ENCODE measurements around the gene GCN1. TPM values are rescaled to one million over a fixed set of nuclear protein-coding genes. Genes with fewer than 3 reads are reported as not detected.
"Not testable (repeated sequence)": the region's sequence is repeated elsewhere in the genome, so short reads cannot be mapped to it uniquely, and the experiment has no call there.

GCN1 gene
- total RNA-seq, 1 donor from 2014 or later, result 62.6 TPM

DNA sequence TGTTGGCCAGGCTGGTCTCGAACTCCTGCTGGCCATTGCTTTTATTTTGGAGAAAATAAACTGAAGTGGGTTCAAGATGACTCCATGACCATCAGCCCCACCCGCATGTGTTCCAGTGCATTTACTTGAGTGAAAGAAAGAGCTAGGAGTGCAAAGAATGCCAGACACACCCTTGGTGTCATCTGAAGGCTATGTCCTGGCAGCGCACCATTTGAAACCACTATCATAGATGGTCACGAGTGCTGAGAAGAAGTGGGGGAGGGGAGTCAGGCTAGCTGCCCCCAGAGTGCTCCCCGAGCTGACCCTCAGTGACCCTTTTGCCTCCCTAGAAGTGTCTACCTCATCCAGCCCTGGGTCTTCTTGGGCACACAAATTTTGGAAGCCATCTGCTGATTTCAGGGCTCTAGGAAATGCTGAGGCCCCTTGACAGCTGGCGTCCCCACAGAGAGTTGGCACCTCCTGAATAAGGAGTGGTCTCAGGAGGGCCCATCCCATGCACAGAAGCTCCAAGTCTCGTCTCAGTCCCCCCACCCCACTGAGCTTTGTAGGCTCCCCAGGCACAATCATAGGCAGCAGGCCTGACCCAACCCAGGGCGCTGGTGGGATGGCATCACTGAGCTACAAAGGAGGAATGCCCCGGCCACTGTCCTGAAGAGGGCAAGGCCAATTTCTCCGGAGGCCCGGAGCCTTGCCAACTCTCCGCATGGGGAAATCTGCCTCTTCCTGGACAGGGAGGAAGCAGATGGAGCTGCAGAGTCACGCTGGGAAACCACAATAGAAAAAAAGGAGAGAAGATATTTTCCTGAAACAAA is 43.1 kb upstream of the GCN1 start:
- intact Hi-C loops (cut with DNase I), result no loop called here
- peaks cover 100% of the 10 kb centered on the region for H3K4me1 ChIP-seq
- peak overlapping the region; percentile 85 for H3K27ac ChIP-seq
- no peaks in the 10 kb centered on the region for H3K36me3 ChIP-seq
- H3K9me3 ChIP-seq, result no peaks in the 10 kb centered on the region
- no peak for DNase-seq (ENCODE audit: extremely low spot score in 2 of 2)
- peak overlapping the region in 1 of 2 donors; percentile 3 for H3K4me3 ChIP-seq
- no peaks in the 10 kb centered on the region for H3K27me3 ChIP-seq
- TF ChIP-seq, protein P1, sequence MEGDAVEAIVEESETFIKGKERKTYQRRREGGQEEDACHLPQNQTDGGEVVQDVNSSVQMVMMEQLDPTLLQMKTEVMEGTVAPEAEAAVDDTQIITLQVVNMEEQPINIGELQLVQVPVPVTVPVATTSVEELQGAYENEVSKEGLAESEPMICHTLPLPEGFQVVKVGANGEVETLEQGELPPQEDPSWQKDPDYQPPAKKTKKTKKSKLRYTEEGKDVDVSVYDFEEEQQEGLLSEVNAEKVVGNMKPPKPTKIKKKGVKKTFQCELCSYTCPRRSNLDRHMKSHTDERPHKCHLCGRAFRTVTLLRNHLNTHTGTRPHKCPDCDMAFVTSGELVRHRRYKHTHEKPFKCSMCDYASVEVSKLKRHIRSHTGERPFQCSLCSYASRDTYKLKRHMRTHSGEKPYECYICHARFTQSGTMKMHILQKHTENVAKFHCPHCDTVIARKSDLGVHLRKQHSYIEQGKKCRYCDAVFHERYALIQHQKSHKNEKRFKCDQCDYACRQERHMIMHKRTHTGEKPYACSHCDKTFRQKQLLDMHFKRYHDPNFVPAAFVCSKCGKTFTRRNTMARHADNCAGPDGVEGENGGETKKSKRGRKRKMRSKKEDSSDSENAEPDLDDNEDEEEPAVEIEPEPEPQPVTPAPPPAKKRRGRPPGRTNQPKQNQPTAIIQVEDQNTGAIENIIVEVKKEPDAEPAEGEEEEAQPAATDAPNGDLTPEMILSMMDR (IDR thresholded peaks at IDR 0.05), result no peak
- TF ChIP-seq POLR2A (IDR thresholded peaks at IDR 0.05) (no peak), POLR2AphosphoS5 (IDR thresholded peaks at IDR 0.05; ENCODE audit: insufficient read depth in 1 of 2, low read depth in 1 of 2) (no peak)

DNA sequence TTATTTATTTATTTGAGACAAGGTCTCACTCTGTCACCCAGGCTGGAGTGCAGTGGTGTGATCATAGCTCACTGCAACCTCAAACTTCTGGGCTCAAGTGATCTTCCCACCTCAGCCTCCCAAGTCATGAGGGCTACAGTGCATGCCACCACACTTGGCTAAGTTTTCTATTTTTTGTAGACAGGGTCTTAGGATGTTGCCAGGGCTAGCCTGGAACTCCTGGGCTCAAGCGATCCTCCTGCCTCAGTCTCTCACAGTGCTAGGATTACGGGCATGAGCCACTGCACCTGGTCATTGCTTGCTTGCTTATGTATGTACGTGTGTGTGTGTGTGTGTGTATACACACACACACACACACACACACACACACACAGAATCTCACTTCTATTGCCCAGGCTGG is 42.3 kb upstream of the GCN1 start:
- H3K27me3 ChIP-seq; H3K4me3 ChIP-seq; H3K9me3 ChIP-seq; intact Hi-C loops (cut with DNase I); H3K36me3 ChIP-seq; DNase-seq (ENCODE audit: extremely low spot score in 2 of 2): not testable (repeated sequence)
- Histone ChIP-seq H3K4me1 (peaks cover 100% of the 10 kb centered on the region), H3K27ac (peak overlapping the region; percentile 85)

DNA sequence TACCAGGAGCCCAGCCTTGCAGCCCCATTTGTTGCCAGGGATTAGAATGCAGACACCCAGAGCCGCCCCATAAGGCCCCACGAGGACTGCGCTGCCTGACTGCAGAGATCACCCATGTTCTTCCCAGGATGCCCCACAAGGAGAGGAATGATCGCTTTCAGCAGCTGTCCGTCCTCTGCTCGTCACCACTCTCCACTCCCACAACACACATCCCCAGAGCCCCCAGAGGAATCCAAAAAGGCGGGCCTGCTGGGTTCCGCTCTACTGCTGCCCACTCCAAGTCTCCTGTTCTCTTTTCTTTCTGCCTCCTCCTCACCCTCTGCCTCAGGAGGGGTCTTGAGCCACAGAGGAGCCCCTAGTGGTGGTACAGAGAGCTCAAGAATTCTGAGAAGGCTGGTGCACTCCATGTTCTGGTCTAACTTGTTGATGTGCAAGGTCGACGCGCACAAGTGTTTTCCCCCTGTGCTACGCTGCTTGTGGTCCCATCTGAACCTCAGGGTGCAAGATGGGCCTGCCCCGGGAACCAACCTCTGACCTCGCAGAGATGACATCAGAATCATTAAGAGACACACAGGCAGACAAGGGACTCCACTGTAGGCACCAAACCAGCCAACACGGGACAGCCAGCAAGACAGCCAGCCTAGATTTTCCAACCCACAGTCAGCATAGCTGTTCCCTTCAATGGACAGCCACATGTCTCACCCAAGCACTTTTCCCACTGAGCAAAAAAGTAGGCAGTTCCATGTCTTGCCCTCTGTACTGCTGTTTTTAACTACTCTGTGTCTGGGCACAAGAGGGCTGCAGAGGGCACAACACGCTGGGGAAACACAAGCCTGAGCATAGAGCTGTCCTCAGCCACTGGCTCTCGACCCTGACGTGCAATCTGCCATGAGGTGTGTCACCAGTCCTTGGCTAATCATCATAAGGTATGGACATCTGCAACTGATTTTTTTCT is 41.1 kb upstream of the GCN1 start:
- Histone ChIP-seq H3K27ac (peak overlapping the region; percentile 85), H3K4me1 (peaks cover 100% of the 10 kb centered on the region), H3K9me3 (no peaks in the 10 kb centered on the region), H3K36me3 (no peaks in the 10 kb centered on the region), H3K4me3 (no peak overlapping the region), H3K27me3 (no peaks in the 10 kb centered on the region)
- no peak for DNase-seq (ENCODE audit: extremely low spot score in 2 of 2)
- intact Hi-C loops (cut with DNase I), result no loop called here
- no peak for TF ChIP-seq POLR2AphosphoS5 (IDR thresholded peaks at IDR 0.05; ENCODE audit: insufficient read depth in 1 of 2, low read depth in 1 of 2)
- TF ChIP-seq POLR2A (IDR thresholded peaks at IDR 0.05), result no peak
- TF ChIP-seq, protein P1 (IDR thresholded peaks at IDR 0.05), result no peak

DNA sequence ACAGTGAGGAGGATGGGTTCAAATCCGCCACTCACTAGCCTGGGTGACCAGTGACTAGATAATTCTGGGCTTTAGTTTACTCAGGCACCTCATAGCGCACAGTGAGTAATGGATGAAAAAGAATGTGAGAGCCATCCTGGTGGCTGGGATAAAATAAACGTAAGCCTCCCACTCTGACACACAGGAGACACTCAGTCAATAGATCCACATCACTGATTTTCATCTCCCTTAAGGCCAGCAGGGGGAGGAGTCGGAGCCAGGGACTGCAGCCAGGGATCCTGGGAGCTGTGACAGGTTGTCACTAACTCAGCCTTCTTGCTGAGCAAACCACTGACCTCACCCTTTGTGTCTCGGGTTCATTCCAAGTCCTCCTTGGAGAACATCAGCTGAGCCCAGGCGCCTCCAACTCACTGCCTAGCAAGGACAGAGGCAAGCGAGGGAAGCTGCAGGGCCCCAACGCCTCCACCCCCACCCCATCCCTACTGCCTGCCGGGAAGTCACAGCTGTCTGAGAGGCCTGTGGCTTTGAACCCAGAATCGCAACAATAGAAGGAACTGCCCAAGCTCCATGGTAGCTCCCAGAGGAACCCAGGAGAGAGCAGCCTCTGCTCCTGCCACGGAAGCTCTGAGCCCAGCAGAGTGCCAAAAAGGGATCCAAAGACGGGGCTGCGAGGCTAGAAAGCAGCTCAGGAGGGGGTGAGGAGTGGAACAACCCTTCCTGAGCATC is 40.3 kb upstream of the GCN1 start:
- H3K4me3 ChIP-seq, result no peak overlapping the region
- H3K4me1 ChIP-seq, result peaks cover 100% of the 10 kb centered on the region
- H3K9me3 ChIP-seq, result no peaks in the 10 kb centered on the region
- TF ChIP-seq POLR2A (IDR thresholded peaks at IDR 0.05) (no peak), POLR2AphosphoS5 (IDR thresholded peaks at IDR 0.05; ENCODE audit: insufficient read depth in 1 of 2, low read depth in 1 of 2) (peak; percentile 85 to 89)
- TF ChIP-seq, protein P1 (IDR thresholded peaks at IDR 0.05), result peak in 1 of 3 experiments; percentile 26
- peak overlapping the region; percentile 85 for H3K27ac ChIP-seq
- peak in 1 of 2 donors; percentile 98 for DNase-seq (ENCODE audit: extremely low spot score in 2 of 2)
- no peaks in the 10 kb centered on the region for H3K36me3 ChIP-seq
- intact Hi-C loops (cut with DNase I), result no loop called here
- H3K27me3 ChIP-seq, result no peaks in the 10 kb centered on the region
